Activated CD8-positive, alpha-beta T cell treated with anti-CD3 and anti-CD28 coated beads, Interleukin-2, amount 10 ng/mL, durations not matched to agents 7 days and 5 days (primary cell): ENCODE measurements around the gene C15orf62. TPM values are rescaled to one million over a fixed set of nuclear protein-coding genes. Genes with fewer than 3 reads are reported as not detected.
A peak's percentile ranks its signal among the peaks of the same experiment; 100 is the strongest.

ENCODE experiments used
- ATAC-seq: fragments of 150-1000 bp; cut with Tn5 transposase; one replicate; pipeline ENCODE4 v1.10.0; 2021; ENCODE audit warnings: moderate library complexity
- CTCF ChIA-PET: fragments of 350-600 bp; sonication (Branson Sonifier 250); formaldehyde crosslinking; loops from one replicate; lab custom pipeline; 2021; ENCODE audit warnings: antibody characterized with exemption; lab: Charles Lee
- POLR2A ChIA-PET: fragments of 350-600 bp; sonication (Branson Sonifier 250); formaldehyde crosslinking; loops from one replicate; lab custom pipeline; 2021; ENCODE audit warnings: antibody characterized with exemption; lab: Charles Lee
- DNase-seq: peaks from one replicate; pipeline ENCODE4 v3.0.0-alpha.2; 2020
- H3K27ac Mint-ChIP-seq: one replicate; pipeline ENCODE4 v1.8.0; 2021; ENCODE audit warnings: mild to moderate bottlenecking, mixed read lengths
- H3K27me3 Mint-ChIP-seq: one replicate; pipeline ENCODE4 v1.8.0; 2021; ENCODE audit warnings: low read depth, mixed read lengths
- H3K36me3 Mint-ChIP-seq: one replicate; pipeline ENCODE4 v1.8.0; 2021; ENCODE audit warnings: low read depth, mixed read lengths
- H3K4me1 Mint-ChIP-seq: one replicate; pipeline ENCODE4 v1.8.0; 2021; ENCODE audit warnings: low read depth, mixed read lengths
- H3K4me3 Mint-ChIP-seq: one replicate; pipeline ENCODE4 v1.8.0; 2021; ENCODE audit warnings: mild to moderate bottlenecking, mixed read lengths
- H3K9me3 Mint-ChIP-seq: one replicate; pipeline ENCODE4 v1.8.0; 2022; ENCODE audit warnings: mixed read lengths; ENCODE audit not compliant: insufficient read depth
- total RNA-seq, 2 experiments: library from RNA; stranded (reverse); gene quantifications; one replicate each; pipeline ENCODE4 v1.2.3, GENCODE V29; 2021

C15orf62 gene
- total RNA-seq, 2 experiments from 2014 or later = 1.1 to 1.2 TPM

- no peak for ATAC-seq
- H3K4me3 Mint-ChIP-seq = peak overlapping the region; percentile 54
- peaks cover 21% of the 10 kb centered on the region for H3K36me3 Mint-ChIP-seq
- H3K9me3 Mint-ChIP-seq = no peaks in the 10 kb centered on the region
- DNase-seq = no peak
- H3K27ac Mint-ChIP-seq = peak overlapping the region; percentile 90
- H3K27me3 Mint-ChIP-seq = no peaks in the 10 kb centered on the region
- CTCF ChIA-PET = interaction anchor here (0.7 to 3.8 kb wide), 4 partner anchors 14 to 104 kb away, joined by 3 to 20 read pairs (median 10); no protein-coding TSS in a partner anchor
- POLR2A ChIA-PET = interaction anchor here (0.7 to 2.3 kb wide), 4 partner anchors 10 to 514 kb away, joined by 3 to 8 read pairs (median 3); no protein-coding TSS in a partner anchor
- H3K4me1 Mint-ChIP-seq = peaks cover 46% of the 10 kb centered on the region
Observed at GRCh38 chr15:40768521-40769273, 1.1 kb upstream of the C15orf62 start.

- H3K9me3 Mint-ChIP-seq = no peaks in the 10 kb centered on the region
- H3K27ac Mint-ChIP-seq = peak overlapping the region; percentile 90
- H3K27me3 Mint-ChIP-seq = no peaks in the 10 kb centered on the region
- H3K4me3 Mint-ChIP-seq = peak overlapping the region; percentile 54
- peaks cover 26% of the 10 kb centered on the region for H3K36me3 Mint-ChIP-seq
- DNase-seq (no peak), ATAC-seq (no peak)
- ChIA-PET POLR2A (interaction anchor here (1.1 to 2.3 kb wide), 2 partner anchors 12 to 16 kb away, joined by 3 to 8 read pairs; no protein-coding TSS in a partner anchor), CTCF (interaction anchor here (0.9 to 3.8 kb wide), 5 partner anchors 9 to 89 kb away, joined by 3 to 20 read pairs (median 4); no protein-coding TSS in a partner anchor)
- peaks cover 36% of the 10 kb centered on the region for H3K4me1 Mint-ChIP-seq
Observed at GRCh38 chr15:40770147-40770721, 454 bp downstream of the C15orf62 start.

GRCh38 chr15:40771242-40771641 is 1.5 kb downstream of the C15orf62 start:
- Mint-ChIP-seq H3K4me1 (peaks cover 26% of the 10 kb centered on the region), H3K27me3 (no peaks in the 10 kb centered on the region), H3K36me3 (peaks cover 32% of the 10 kb centered on the region), H3K27ac (no peak overlapping the region), H3K9me3 (no peaks in the 10 kb centered on the region), H3K4me3 (no peak overlapping the region)
- no peak for ATAC-seq
- ChIA-PET CTCF (interaction anchor here (3.8 kb wide), 1 partner anchor 11 kb away, joined by 16 read pairs; no protein-coding TSS in a partner anchor), POLR2A (no interaction called here)
- DNase-seq = no peak

- no peak overlapping the region for H3K4me3 Mint-ChIP-seq
- no peaks in the 10 kb centered on the region for H3K9me3 Mint-ChIP-seq
- CTCF ChIA-PET = interaction anchor here (3.8 kb wide), 1 partner anchor 10 kb away, joined by 16 read pairs; no protein-coding TSS in a partner anchor
- ATAC-seq (no peak), DNase-seq (no peak)
- H3K27me3 Mint-ChIP-seq = no peaks in the 10 kb centered on the region
- peaks cover 39% of the 10 kb centered on the region for H3K36me3 Mint-ChIP-seq
- H3K27ac Mint-ChIP-seq = no peak overlapping the region
- peaks cover 29% of the 10 kb centered on the region for H3K4me1 Mint-ChIP-seq
- POLR2A ChIA-PET = interaction anchor here (1.3 kb wide), 1 partner anchor 28 kb away, joined by 3 read pairs; no protein-coding TSS in a partner anchor
Observed at GRCh38 chr15:40772014-40772413, 2.2 kb downstream of the C15orf62 start.

- POLR2A ChIA-PET = no interaction called here
- CTCF ChIA-PET = interaction anchor here (0.5 kb wide), 1 partner anchor 1577 kb away, joined by 3 read pairs; no protein-coding TSS in a partner anchor
- H3K36me3 Mint-ChIP-seq = peaks cover 36% of the 10 kb centered on the region
Observed at GRCh38 chr15:40773496-40773895, 3.7 kb downstream of the C15orf62 start.

GRCh38 chr15:40773902-40774301 is 4.1 kb downstream of the C15orf62 start:
- no peaks in the 10 kb centered on the region for H3K9me3 Mint-ChIP-seq
- no peak for DNase-seq
- CTCF ChIA-PET = no interaction called here
- H3K4me1 Mint-ChIP-seq = peaks cover 26% of the 10 kb centered on the region
- H3K36me3 Mint-ChIP-seq = peaks cover 36% of the 10 kb centered on the region
- H3K27ac Mint-ChIP-seq = no peak overlapping the region
- H3K27me3 Mint-ChIP-seq = no peaks in the 10 kb centered on the region
- ATAC-seq = no peak
- POLR2A ChIA-PET = no interaction called here
- no peak overlapping the region for H3K4me3 Mint-ChIP-seq

More at GRCh38 chr15:40773496-40773895, 3.7 kb downstream of the C15orf62 start:
- no peak overlapping the region for H3K27ac Mint-ChIP-seq
- H3K9me3 Mint-ChIP-seq = no peaks in the 10 kb centered on the region
- no peaks in the 10 kb centered on the region for H3K27me3 Mint-ChIP-seq
- no peak for ATAC-seq
- peaks cover 30% of the 10 kb centered on the region for H3K4me1 Mint-ChIP-seq
- DNase-seq = no peak
- no peak overlapping the region for H3K4me3 Mint-ChIP-seq

- ATAC-seq (no peak), DNase-seq (no peak)
- peaks cover 21% of the 10 kb centered on the region for H3K4me1 Mint-ChIP-seq
- no peaks in the 10 kb centered on the region for H3K9me3 Mint-ChIP-seq
- ChIA-PET POLR2A (no interaction called here), CTCF (no interaction called here)
- peaks cover 44% of the 10 kb centered on the region for H3K36me3 Mint-ChIP-seq
- H3K27ac Mint-ChIP-seq = no peak overlapping the region
- no peaks in the 10 kb centered on the region for H3K27me3 Mint-ChIP-seq
- no peak overlapping the region for H3K4me3 Mint-ChIP-seq
Observed at GRCh38 chr15:40775007-40775406, 5.2 kb downstream of the C15orf62 start.

GRCh38 chr15:40775740-40776536 is 6.2 kb downstream of the C15orf62 start:
- DNase-seq (no peak), ATAC-seq (no peak)
- Mint-ChIP-seq H3K9me3 (no peaks in the 10 kb centered on the region), H3K4me1 (peaks cover 16% of the 10 kb centered on the region), H3K27me3 (no peaks in the 10 kb centered on the region), H3K36me3 (peaks cover 44% of the 10 kb centered on the region), H3K4me3 (no peak overlapping the region), H3K27ac (no peak overlapping the region)
- ChIA-PET CTCF (interaction anchor here (1.0 to 1.7 kb wide), 4 partner anchors 9 to 119 kb away, joined by 3 to 8 read pairs (median 4); no protein-coding TSS in a partner anchor), POLR2A (interaction anchor here (0.9 kb wide), 1 partner anchor 81 kb away, joined by 3 read pairs; the partner anchor contains the start of gene RAD51)

GRCh38 chr15:40776537-40777141 is 6.9 kb downstream of the C15orf62 start:
- CTCF ChIA-PET = interaction anchor here (1.0 to 1.7 kb wide), 4 partner anchors 8 to 118 kb away, joined by 3 to 8 read pairs (median 4); no protein-coding TSS in a partner anchor
- POLR2A ChIA-PET = interaction anchor here (0.9 kb wide), 1 partner anchor 82 kb away, joined by 3 read pairs; the partner anchor contains the start of gene RAD51
- Mint-ChIP-seq H3K9me3 (no peaks in the 10 kb centered on the region), H3K27ac (peak overlapping the region; percentile 47), H3K4me3 (no peak overlapping the region), H3K36me3 (peaks cover 42% of the 10 kb centered on the region), H3K27me3 (no peaks in the 10 kb centered on the region), H3K4me1 (peaks cover 16% of the 10 kb centered on the region)
- DNase-seq (peak; percentile 62), ATAC-seq (peak; percentile 78)

- Mint-ChIP-seq H3K4me3 (no peak overlapping the region), H3K27me3 (no peaks in the 10 kb centered on the region), H3K27ac (no peak overlapping the region), H3K36me3 (peaks cover 9% of the 10 kb centered on the region), H3K4me1 (peaks cover 24% of the 10 kb centered on the region), H3K9me3 (no peaks in the 10 kb centered on the region)
- ChIA-PET POLR2A (interaction anchor here (0.6 to 1.1 kb wide), 7 partner anchors 13 to 214 kb away, joined by 3 to 4 read pairs (median 3); partner anchors contain the start of gene C15orf62), CTCF (interaction anchor here (0.6 to 8.5 kb wide), 44 partner anchors 9 to 262 kb away, joined by 3 to 107 read pairs (median 4); partner anchors contain the start of genes C15orf62, DNAJC17, GCHFR and RAD51)
- ATAC-seq (peak; percentile 98), DNase-seq (peak; percentile 85)
Observed at GRCh38 chr15:40782609-40783227, 12.9 kb downstream of the C15orf62 start.
